ENCODE results near the gene CENPE. TPM values are rescaled to one million over a fixed set of nuclear protein-coding genes. Genes with fewer than 3 reads are reported as not detected.

The CENPE gene
- total RNA-seq, 2 donors from 2014 or later: 0.41 to 1.3 TPM

DNA sequence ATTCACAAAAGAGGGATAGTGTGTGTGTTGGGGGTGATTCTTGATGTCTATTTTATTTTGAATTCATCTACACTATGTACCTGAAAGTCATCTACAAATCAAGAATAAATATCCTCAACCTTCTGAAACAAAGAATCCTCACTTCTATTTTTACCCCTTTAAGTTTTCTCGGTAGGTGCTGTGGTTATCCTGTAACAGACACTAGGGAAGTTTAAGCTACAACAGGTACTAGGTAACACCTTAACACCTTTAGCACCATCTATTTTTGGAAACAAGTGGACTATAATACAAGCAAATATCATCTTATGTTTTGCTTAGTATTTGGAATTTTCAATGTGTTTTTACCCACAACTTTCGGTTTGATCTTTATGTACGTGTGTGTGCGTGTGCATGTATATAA lies 86.5 kb downstream of the CENPE start:
- DNase-seq (ENCODE audit: low spot score) (no peak), ATAC-seq (ENCODE audit: insufficient number of reproducible peaks, low FRiP score, low read depth) (no peak)
- H3K27ac ChIP-seq: no peak overlapping the region
- TF ChIP-seq, protein P1, sequence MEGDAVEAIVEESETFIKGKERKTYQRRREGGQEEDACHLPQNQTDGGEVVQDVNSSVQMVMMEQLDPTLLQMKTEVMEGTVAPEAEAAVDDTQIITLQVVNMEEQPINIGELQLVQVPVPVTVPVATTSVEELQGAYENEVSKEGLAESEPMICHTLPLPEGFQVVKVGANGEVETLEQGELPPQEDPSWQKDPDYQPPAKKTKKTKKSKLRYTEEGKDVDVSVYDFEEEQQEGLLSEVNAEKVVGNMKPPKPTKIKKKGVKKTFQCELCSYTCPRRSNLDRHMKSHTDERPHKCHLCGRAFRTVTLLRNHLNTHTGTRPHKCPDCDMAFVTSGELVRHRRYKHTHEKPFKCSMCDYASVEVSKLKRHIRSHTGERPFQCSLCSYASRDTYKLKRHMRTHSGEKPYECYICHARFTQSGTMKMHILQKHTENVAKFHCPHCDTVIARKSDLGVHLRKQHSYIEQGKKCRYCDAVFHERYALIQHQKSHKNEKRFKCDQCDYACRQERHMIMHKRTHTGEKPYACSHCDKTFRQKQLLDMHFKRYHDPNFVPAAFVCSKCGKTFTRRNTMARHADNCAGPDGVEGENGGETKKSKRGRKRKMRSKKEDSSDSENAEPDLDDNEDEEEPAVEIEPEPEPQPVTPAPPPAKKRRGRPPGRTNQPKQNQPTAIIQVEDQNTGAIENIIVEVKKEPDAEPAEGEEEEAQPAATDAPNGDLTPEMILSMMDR (IDR thresholded peaks at IDR 0.05): no peak
- H3K36me3 ChIP-seq: no peaks in the 10 kb centered on the region
- no peaks in the 10 kb centered on the region for H3K27me3 ChIP-seq (replicated peaks; ENCODE audit: insufficient read depth)
- no peak overlapping the region for H3K4me3 ChIP-seq
- no peaks in the 10 kb centered on the region for H3K4me1 ChIP-seq (ENCODE audit: control insufficient read depth in 1 of 2, low read depth in 2 of 2)
- H3K9me3 ChIP-seq: no peaks in the 10 kb centered on the region

DNA sequence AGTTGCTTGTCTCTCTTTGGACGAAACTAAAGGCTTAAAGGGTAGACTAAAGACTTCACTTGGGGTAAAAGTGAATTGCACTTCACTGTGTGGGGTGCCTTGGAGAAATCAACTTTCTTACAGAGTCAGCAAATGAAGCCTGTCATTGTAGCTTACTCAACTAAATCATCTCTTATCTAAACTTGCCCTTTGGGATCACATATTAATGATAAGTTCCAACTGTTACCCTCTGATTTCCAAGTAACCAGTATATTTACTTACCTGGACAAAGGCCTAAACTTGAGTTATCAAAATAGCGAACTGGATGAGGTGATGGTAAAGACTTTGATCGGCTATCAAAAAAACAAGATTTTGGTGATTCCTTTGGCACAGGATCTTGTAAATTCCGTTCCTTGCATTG lies 89.6 kb downstream of the CENPE start:
- TF ChIP-seq, protein P1 (IDR thresholded peaks at IDR 0.05): no peak
- Histone ChIP-seq H3K27me3 (replicated peaks; ENCODE audit: insufficient read depth) (no peaks in the 10 kb centered on the region), H3K4me3 (no peak overlapping the region), H3K4me1 (ENCODE audit: control insufficient read depth in 1 of 2, low read depth in 2 of 2) (no peaks in the 10 kb centered on the region), H3K27ac (no peak overlapping the region), H3K36me3 (no peaks in the 10 kb centered on the region), H3K9me3 (no peaks in the 10 kb centered on the region)
- DNase-seq (ENCODE audit: low spot score) (no peak), ATAC-seq (ENCODE audit: insufficient number of reproducible peaks, low FRiP score, low read depth) (no peak)

DNA sequence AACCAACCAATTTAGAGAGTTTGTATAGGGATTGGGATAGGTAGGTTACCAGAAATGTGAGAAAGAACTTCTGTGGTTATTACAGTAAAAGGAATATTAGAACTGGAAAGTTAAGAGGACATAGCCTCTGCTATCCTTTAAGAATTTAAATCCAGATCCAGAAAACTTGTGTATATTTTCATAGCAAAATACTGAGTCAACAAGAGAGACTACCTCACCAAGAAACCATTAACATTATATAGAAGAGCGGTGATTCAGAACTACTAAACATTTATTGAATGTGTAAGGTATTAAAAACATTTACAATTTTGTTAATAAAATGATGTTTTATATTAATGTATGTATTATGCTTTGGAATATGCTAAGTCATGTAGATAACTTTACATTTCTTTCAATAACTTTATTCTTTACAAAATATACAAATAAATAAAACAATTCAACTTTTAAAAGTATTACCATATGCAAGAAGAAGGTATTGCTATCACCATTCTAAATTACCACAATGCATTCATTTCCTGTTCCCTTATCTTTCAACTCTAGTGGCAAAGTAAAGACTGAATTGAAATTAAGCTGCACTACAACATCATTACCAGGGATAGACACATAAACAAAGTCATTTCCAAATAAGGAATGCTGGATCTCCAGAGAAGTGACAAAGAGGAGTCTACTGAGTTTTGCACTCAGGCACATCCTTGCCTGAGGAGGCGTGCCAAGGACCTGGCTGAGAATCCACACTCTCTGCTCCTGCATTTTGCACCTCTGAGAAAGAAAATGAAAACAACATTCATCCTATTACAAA lies 92.4 kb downstream of the CENPE start:
- no peak overlapping the region for H3K27ac ChIP-seq
- no peaks in the 10 kb centered on the region for H3K4me1 ChIP-seq (ENCODE audit: control insufficient read depth in 1 of 2, low read depth in 2 of 2)
- H3K4me3 ChIP-seq: no peak overlapping the region
- H3K27me3 ChIP-seq (replicated peaks; ENCODE audit: insufficient read depth): no peaks in the 10 kb centered on the region
- no peaks in the 10 kb centered on the region for H3K9me3 ChIP-seq
- ATAC-seq (ENCODE audit: insufficient number of reproducible peaks, low FRiP score, low read depth): no peak
- H3K36me3 ChIP-seq: no peaks in the 10 kb centered on the region
- DNase-seq (ENCODE audit: low spot score): no peak
- TF ChIP-seq, protein P1 (IDR thresholded peaks at IDR 0.05): no peak

DNA sequence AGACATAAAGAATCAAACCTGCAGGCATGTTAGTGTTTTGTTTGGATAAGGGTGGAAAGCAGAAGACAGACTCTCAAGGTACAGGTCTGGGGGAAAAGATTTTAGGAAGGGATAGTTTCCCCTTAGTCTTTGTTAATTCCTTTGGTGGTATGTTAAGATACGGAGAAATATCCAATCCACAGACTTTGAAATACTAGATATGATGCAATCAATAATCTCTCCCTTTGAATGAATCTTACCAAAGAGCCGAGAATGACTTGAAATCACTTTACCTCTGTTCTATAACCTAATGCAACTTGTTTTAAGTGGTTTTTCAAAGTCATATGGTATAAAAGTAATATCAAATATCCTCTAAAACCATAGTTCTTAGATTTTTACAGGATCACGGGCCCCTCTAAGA lies 93.3 kb downstream of the CENPE start:
- H3K36me3 ChIP-seq: no peaks in the 10 kb centered on the region
- DNase-seq (ENCODE audit: low spot score): no peak
- no peaks in the 10 kb centered on the region for H3K27me3 ChIP-seq (replicated peaks; ENCODE audit: insufficient read depth)
- no peak for ATAC-seq (ENCODE audit: insufficient number of reproducible peaks, low FRiP score, low read depth)
- H3K4me3 ChIP-seq: no peak overlapping the region
- H3K4me1 ChIP-seq (ENCODE audit: control insufficient read depth in 1 of 2, low read depth in 2 of 2): no peaks in the 10 kb centered on the region
- TF ChIP-seq, protein P1 (IDR thresholded peaks at IDR 0.05): no peak
- no peaks in the 10 kb centered on the region for H3K9me3 ChIP-seq
- H3K27ac ChIP-seq: no peak overlapping the region

DNA sequence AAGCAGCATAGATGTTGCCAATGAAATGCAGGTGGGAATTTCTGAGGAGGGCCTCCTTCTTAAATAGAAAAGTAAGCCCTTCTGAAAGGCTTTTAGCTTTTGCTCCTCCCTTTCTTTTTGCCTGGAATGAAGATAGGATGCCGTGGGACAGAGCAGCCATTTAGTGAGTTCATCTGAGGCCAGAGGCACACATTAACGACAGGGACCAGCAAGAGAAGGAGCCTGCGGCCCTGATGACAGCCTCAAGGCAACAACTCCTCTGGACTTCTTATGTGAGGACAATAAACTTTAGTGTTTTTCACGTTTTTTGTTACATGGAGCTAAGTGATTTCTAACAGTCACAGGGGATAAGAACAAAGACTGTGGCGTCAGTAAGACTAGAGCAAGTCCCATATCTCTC lies 97.5 kb downstream of the CENPE start:
- H3K4me1 ChIP-seq (ENCODE audit: control insufficient read depth in 1 of 2, low read depth in 2 of 2): peaks cover 0 to 24% of the 10 kb centered on the region in 2 donors
- H3K27me3 ChIP-seq (replicated peaks; ENCODE audit: insufficient read depth): no peaks in the 10 kb centered on the region
- H3K9me3 ChIP-seq: no peaks in the 10 kb centered on the region
- no peak overlapping the region for H3K27ac ChIP-seq
- no peak overlapping the region for H3K4me3 ChIP-seq
- H3K36me3 ChIP-seq: no peaks in the 10 kb centered on the region
- TF ChIP-seq, protein P1 (IDR thresholded peaks at IDR 0.05): no peak
- ATAC-seq (ENCODE audit: insufficient number of reproducible peaks, low FRiP score, low read depth): no peak
- DNase-seq (ENCODE audit: low spot score): no peak
